Neural progenitor cell (in vitro differentiated cells): ENCODE data around the gene LAYN.

Source experiments
- CTCF ChIP-seq: fragments of 200-600 bp; sonication (generic); IDR thresholded peaks from 2 replicates; pipeline ENCODE4 v1.5.1; 2017; ENCODE audit warnings: antibody characterized with exemption, mild to moderate bottlenecking
- EZH2 ChIP-seq: fragments of 200-600 bp; sonication (generic); IDR thresholded peaks from 2 replicates; pipeline ENCODE4 v1.6.1; 2017; ENCODE audit warnings: antibody characterized with exemption, mild to moderate bottlenecking, moderate library complexity
- EZH2phosphoT487 ChIP-seq: fragments of 200-600 bp; sonication (generic); IDR thresholded peaks from 2 replicates; pipeline ENCODE4 v1.6.1; 2017; ENCODE audit warnings: antibody characterized with exemption

- TF ChIP-seq CTCF (no peak), EZH2 (no peak), EZH2phosphoT487 (peak; percentile 73)
Observed at GRCh38 chr11:111540937-111541253, 375 bp downstream of the LAYN start.
